GM21529 (cell line): Measurements from ENCODE around the gene DIO3.
"Not testable (repeated sequence)": the region's sequence is repeated elsewhere in the genome, so short reads cannot be mapped to it uniquely, and the experiment has no call there.

Source experiments
- ATAC-seq: cut with Tn5 transposase; IDR thresholded peaks from one replicate; pipeline ENCODE4 v1.9.1; 2021; ENCODE audit not compliant: unreplicated experiment

DIO3 gene

GRCh38 chr14:101540481-101541462, 20.5 kb upstream of the DIO3 start:
- ATAC-seq, result no peak

- ATAC-seq, result no peak
Measured at GRCh38 chr14:101542391-101542790, 18.9 kb upstream of the DIO3 start.

GRCh38 chr14:101543814-101544213, 17.5 kb upstream of the DIO3 start:
- no peak for ATAC-seq

DNA sequence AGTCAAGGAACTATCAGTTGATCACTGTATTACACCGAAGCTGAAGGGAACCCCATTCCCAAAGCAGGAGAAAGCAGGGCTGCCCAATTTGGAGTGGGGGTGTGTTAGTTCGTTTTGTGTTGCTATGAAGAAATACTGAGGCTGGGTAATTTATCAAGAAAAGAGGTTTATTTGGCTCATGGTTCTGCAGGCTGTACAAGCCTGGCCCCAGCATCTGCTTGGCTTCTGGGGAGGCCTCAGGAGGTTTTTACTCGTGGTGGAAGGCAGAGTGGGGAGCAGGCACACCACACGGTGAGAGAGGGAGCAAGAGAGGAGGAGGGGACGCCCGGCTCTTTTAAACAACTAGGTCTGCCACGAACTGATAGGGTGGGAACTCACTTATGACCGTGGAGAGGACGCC, 16.7 kb upstream of the DIO3 start:
- no peak for ATAC-seq

- ATAC-seq, result no peak
Measured at GRCh38 chr14:101546706-101547105, 14.6 kb upstream of the DIO3 start.

GRCh38 chr14:101547107-101547738, 14.1 kb upstream of the DIO3 start:
- no peak for ATAC-seq

GRCh38 chr14:101547961-101548669, 13.2 kb upstream of the DIO3 start:
- no peak for ATAC-seq

DNA sequence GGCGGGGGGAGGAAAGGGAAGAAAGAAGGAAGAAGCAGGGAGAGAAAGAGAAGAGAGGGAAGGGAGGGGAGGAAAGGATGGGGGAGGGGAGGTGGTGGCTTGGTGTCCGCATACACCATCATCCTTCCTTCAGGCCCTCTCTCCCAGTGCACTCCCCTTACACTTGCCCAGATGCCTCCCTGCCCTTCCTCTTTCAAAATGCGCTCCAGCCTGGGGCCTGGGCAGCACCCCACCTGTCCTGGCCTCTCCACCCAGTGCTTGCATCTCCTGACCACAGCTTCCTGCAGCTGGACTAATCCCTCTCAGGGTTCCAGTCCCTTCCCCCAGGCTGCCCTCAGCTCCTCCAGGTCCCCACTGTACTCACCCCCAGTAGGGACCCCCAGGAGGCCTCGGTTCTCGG, 12.6 kb upstream of the DIO3 start:
- ATAC-seq, result no peak

GRCh38 chr14:101549154-101549553, 12.1 kb upstream of the DIO3 start:
- no peak for ATAC-seq

GRCh38 chr14:101550202-101550912, 10.9 kb upstream of the DIO3 start:
- not testable (repeated sequence) for ATAC-seq

DNA sequence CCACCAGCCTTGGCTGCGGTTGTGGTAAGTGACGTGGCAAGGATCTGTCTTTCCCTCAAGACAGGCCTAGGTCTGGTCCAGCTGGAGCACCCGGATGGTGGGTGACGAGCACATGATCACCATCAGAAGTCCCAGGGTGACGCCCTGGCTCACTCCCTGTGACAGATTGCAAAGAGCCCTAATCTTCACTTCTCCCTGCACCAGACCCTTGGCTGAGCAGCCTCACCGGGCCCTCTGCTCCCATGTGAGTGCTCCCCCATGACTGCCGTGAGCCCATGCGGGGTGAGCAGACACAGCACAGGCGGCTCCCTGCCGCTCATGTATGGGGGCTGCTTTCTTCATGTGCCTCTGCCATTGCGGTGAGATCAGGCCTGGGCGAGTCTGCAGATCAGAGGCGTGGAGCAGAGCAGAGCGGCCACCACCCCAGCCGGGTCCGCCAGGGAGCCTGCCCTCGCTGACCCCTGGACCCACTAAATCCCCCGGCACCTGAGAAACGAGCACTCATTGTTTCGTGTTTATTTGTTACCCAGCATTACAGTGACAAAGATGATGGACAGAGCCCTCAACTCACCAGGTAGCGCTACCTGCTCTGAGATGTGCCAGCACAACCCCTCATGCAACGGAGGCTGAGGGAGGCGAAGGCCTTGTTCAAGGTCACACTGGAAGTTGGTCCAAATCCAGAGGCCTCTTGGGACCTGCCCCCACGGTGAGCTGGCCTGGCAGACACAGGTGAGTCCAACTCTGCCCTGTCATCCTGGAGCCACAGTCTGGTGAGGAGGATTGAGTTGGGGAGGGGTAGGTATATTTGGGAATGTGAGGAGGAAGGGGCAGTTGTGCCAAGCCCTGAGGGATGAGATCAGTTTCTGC, 9.3 kb upstream of the DIO3 start:
- ATAC-seq, result no peak

GRCh38 chr14:101552786-101553231, 8.5 kb upstream of the DIO3 start:
- no peak for ATAC-seq

GRCh38 chr14:101553393-101553792, 7.9 kb upstream of the DIO3 start:
- ATAC-seq, result no peak

DNA sequence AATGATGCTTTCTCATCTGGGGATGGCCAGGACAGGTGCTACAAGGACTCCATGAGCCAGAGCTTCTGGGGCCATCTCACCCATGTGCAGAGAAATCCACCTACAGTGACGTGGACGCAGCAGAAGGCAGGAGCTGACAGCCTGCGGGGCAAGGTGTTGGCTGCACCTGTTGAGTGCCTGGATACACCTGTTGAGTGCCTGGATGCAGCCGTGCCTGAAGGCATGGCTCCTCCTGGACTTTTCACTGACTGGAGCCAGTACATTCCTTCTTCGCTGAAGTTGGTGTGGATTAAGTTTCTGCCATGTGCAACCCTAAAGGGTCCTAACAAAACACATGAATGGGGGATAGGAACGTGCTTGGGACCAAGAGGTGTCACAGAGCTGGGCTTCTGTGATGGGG, 7.4 kb upstream of the DIO3 start:
- no peak for ATAC-seq

DNA sequence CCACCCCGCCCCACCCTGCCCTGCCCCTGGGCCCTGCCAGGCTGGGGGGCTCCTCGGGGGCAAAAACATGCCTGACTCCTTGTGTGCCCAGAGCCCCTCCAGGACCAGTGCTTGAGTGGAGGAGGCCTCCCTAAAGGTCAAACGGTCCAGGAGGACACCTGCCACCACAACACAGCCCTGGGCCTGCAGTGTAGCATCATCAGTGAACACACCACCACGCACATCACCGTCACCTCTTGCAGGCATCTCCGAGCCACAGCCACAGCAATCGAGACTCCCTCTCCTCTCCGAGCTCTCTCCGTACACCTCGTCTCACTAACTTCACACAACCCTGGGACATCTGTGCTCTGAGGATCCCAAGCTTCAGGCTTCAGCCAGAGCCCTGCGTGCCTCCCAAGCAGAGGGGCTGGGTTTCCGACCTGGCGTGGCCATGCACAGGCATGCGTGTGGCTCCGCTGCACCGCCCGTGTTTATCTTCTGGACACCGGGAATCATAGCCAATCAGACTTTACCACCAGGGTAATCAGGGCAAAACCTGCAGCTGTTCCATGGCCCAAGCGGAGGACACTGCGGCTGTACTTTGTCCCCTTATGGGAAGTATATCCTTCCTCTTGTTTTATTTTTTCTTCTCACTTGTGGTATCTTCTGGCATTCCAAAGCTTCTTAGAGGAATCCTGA, 6.2 kb upstream of the DIO3 start:
- no peak for ATAC-seq

- not testable (repeated sequence) for ATAC-seq
Measured at GRCh38 chr14:101555669-101556043, 5.6 kb upstream of the DIO3 start.

GRCh38 chr14:101556131-101556530, 5.2 kb upstream of the DIO3 start:
- ATAC-seq, result no peak

GRCh38 chr14:101556566-101557320, 4.6 kb upstream of the DIO3 start:
- no peak for ATAC-seq

- no peak for ATAC-seq
Measured at GRCh38 chr14:101557321-101557695, 4.0 kb upstream of the DIO3 start.
